Stimulated activated CD4-positive, alpha-beta T cell treated with anti-CD3 and anti-CD28 coated beads, TNF-alpha, amount 100 ng/mL, for 1 hour (primary cell): Measurements from ENCODE around the gene EVPL.
"Not testable (repeated sequence)": the region's sequence is repeated elsewhere in the genome, so short reads cannot be mapped to it uniquely, and the experiment has no call there.

Source experiments
- DNase-seq, 3 donors: peaks; one replicate each; pipeline ENCODE4 v3.0.0-alpha.2; 2020; ENCODE audit warnings: low read depth in 3 of 3, low spot score in 1 of 3

EVPL gene

DNA sequence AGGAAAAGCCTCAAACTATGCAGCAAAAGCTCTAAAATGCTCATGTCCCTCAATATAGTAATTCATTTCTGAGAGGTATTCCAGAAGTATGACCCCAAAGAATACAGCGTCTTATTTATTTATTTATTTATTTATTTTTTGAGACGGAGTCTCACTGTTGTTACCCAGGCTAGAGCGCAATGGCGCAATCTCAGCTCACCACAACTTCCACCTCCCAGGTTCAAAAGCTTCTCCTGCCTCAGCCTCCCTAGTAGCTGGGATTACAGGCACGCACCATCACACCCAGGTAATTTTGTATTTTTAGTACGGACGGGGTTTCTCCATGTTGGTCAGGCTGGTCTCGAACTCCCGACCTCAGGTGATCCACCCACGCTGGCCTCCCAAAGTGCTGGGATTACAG is 58.1 kb downstream of the EVPL start:
- DNase-seq, result not testable (repeated sequence)

DNA sequence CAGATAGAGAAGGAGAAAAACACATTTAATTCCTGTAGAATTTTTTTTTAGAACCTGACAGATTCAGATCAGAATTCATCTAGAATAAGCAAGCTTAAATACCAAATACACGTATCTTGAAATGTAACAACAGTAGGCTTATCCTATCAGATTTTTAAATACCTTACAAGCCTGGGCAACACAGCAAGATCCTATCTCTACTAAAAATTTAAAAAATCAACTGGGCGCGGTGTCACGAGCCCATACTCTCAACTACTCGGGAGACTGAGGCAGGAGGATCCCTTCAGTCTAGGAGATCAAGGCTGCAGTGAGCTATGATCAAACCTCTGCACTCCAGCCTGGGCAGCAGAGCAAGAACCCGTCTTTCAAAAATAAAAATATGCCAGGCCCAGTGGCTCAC is 61.6 kb downstream of the EVPL start:
- no peak for DNase-seq

DNA sequence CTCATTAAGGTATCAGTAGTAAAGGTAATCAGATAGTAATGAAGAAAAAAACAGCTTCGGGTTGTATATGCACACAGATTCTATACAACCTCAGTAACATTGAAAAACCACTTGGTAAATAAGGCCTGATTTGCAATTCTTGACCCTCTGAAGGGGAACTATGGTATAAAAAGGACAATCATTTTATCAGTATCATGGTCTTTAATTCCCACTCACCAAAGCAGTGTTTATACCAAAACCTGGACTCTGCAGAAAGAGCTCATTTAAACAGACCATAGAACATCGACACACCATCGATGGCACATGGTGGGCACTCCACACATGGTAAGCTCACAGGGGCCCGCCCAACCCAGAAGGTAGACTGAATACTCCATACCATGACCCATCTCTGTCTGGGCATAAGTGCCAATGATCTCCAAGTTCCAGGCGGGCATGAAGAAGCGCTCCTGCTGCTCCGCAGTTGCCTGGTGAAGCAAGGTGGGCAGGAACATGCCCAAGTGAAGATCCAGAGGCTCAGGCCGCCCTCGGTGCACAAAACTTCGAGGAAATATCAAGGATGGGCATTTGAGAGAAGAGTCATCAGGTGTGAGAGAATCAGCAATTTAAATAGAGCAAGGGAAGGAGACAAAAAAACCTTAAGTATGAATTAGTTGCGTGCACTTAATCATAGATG is 67.1 kb downstream of the EVPL start:
- DNase-seq, result no peak

DNA sequence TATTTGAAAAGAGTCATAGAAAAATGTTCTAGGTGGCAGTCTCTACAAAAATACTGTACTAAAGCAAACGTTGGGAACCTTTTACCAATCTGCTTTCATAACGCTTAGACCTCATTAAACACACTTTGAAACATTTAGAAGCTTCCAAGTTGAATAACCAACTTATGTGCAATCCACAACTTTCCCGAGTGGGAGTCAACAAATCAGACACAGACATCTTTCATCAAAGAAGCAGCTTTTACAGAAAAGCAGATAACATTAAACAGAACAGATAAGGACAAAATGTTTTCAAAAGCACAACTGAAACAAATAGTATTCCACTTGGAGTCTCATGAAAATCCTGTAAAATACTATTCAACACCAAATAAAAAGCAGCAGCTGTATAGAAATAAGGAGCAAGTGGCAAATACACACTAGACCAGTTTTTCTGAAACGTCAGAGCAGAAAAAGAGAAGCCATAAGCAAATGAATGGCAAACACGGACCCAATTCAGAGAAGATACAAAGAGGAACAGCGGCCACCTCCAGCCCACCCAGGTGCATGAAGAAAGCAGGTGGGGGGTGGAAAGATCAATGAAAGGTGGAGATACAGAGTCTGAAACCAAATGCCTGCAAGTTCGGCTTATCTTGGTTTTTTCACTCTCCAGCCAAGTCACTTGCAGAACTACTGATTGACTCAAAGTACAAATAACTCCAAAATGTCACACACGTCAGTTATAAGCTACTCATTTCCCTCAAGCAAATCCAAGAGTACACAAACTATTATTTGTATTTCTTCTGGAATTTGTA is 67.9 kb downstream of the EVPL start:
- DNase-seq, result no peak
